Posterior vena cava (tissue), 2 donors: Measurements from ENCODE around the gene PCDHGA1. TPM values are rescaled to one million over a fixed set of nuclear protein-coding genes. Genes with fewer than 3 reads are reported as not detected.
"Not testable (repeated sequence)": the region's sequence is repeated elsewhere in the genome, so short reads cannot be mapped to it uniquely, and the experiment has no call there.

Experiments
- DNase-seq: peaks from one replicate; pipeline ENCODE4 v3.0.0-alpha.2; 2020; ENCODE audit warnings: low spot score
- intact Hi-C, 2 donors: fragments of 100-400 bp; cut with DNase I; formaldehyde crosslinking; loops; one replicate each; pipeline versions ENCODE4 v1.14.1 to v1.14.2; 2022 to 2023
- total RNA-seq, 2 donors: library from RNA; stranded (reverse); fragmentation: NEBNext Ultra II Directional; extraction: Animal tissue kit (Norgen Biotek cat#: 25700); gene quantifications; one replicate each; pipeline ENCODE4 v1.2.1, GENCODE V29; 2021
- donor health status: DM: yes; HTN: yes; CAD: no.
- donor health status: DM: yes; HTN: yes; CAD: no.

PCDHGA1 gene
- total RNA-seq, 2 donors from 2014 or later: 0.81 to 0.93 TPM

GRCh38 chr5:141373673-141374317 lies 43.5 kb downstream of the PCDHGA1 start, which contains the start of gene PCDHGA6:
PCDHGA6 (plus strand) TSS chr5:141373891; CDS start chr5:141374084, 193 bp downstream.
- intact Hi-C loops: no loop called here
- no peak for DNase-seq

GRCh38 chr5:141374627-141375026 lies 44.3 kb downstream of the PCDHGA1 start:
- intact Hi-C loops: no loop called here
- no peak for DNase-seq

- DNase-seq, intact Hi-C loops: not testable (repeated sequence)
These were observed 45.3 kb downstream of the PCDHGA1 start for GRCh38 chr5:141375444-141376155.

- no peak for DNase-seq
- intact Hi-C loops: no loop called here
These were observed 52.4 kb downstream of the PCDHGA1 start, which contains the start of gene PCDHGA7 for GRCh38 chr5:141382469-141383294. PCDHGA7 (plus strand) TSS chr5:141382742; CDS start chr5:141382900, 158 bp downstream.

GRCh38 chr5:141383345-141383744 lies 53.0 kb downstream of the PCDHGA1 start:
- DNase-seq: no peak
- intact Hi-C loops: no loop called here

- intact Hi-C loops: no loop called here
- no peak for DNase-seq
These were observed 54.4 kb downstream of the PCDHGA1 start for GRCh38 chr5:141384471-141385267.

GRCh38 chr5:141387557-141388311 lies 57.4 kb downstream of the PCDHGA1 start, which contains the start of gene PCDHGB4:
PCDHGB4 (plus strand) TSS chr5:141387698; CDS start chr5:141387885, 187 bp downstream.
- DNase-seq, intact Hi-C loops: not testable (repeated sequence)

GRCh38 chr5:141388661-141389060 lies 58.3 kb downstream of the PCDHGA1 start:
- DNase-seq: no peak
- intact Hi-C loops: no loop called here

GRCh38 chr5:141389153-141390042 lies 59.1 kb downstream of the PCDHGA1 start:
- no peak for DNase-seq
- intact Hi-C loops: no loop called here

- intact Hi-C loops: no loop called here
- no peak for DNase-seq
These were observed 62.3 kb downstream of the PCDHGA1 start, which contains the start of gene PCDHGA8 for GRCh38 chr5:141392429-141393198. PCDHGA8 (plus strand) TSS chr5:141392633; CDS start chr5:141392814, 181 bp downstream.

- DNase-seq: no peak
- intact Hi-C loops: no loop called here
These were observed 63.0 kb downstream of the PCDHGA1 start for GRCh38 chr5:141393267-141393666.

GRCh38 chr5:141394401-141395187 lies 64.3 kb downstream of the PCDHGA1 start:
- intact Hi-C loops, DNase-seq: not testable (repeated sequence)

GRCh38 chr5:141397756-141398551 lies 67.6 kb downstream of the PCDHGA1 start, which contains the start of gene PCDHGB5:
PCDHGB5 (plus strand) TSS chr5:141397947; CDS start chr5:141398128, 181 bp downstream.
- peak; percentile 54 for DNase-seq
- intact Hi-C loops: not testable (repeated sequence)

- no peak for DNase-seq
- intact Hi-C loops: no loop called here
These were observed 68.3 kb downstream of the PCDHGA1 start for GRCh38 chr5:141398608-141399007.
